Activated naive CD4-positive, alpha-beta T cell treated with anti-CD3 and anti-CD28 coated beads, Interleukin-2, amount 10 ng/mL, durations not matched to agents 7 days and 5 days (primary cell): ENCODE data around the gene UBA52.
"Not testable (repeated sequence)": the region's sequence is repeated elsewhere in the genome, so short reads cannot be mapped to it uniquely, and the experiment has no call there.

Experiments used
- CTCF ChIA-PET: fragments of 350-600 bp; sonication (Branson Sonifier 250); formaldehyde crosslinking; loops from one replicate; lab custom pipeline; 2021; ENCODE audit warnings: antibody characterized with exemption; lab: Charles Lee
- DNase-seq: peaks from one replicate; pipeline ENCODE4 v3.0.0-alpha.2; 2020
- H3K27ac Mint-ChIP-seq: one replicate; pipeline ENCODE4 v1.8.0; 2021; ENCODE audit warnings: mild to moderate bottlenecking, moderate library complexity, mixed read lengths
- H3K27me3 Mint-ChIP-seq: one replicate; pipeline ENCODE4 v1.8.0; 2021; ENCODE audit warnings: mild to moderate bottlenecking, mixed read lengths
- H3K36me3 Mint-ChIP-seq: one replicate; pipeline ENCODE4 v1.8.0; 2021; ENCODE audit warnings: mixed read lengths
- H3K4me1 Mint-ChIP-seq: one replicate; pipeline ENCODE4 v1.8.0; 2021; ENCODE audit warnings: mixed read lengths
- H3K4me3 Mint-ChIP-seq: one replicate; pipeline ENCODE4 v1.8.0; 2021; ENCODE audit warnings: mild to moderate bottlenecking, moderate library complexity, mixed read lengths
- H3K9me3 Mint-ChIP-seq: one replicate; pipeline ENCODE4 v1.8.0; 2021; ENCODE audit warnings: mixed read lengths

Gene UBA52

DNA sequence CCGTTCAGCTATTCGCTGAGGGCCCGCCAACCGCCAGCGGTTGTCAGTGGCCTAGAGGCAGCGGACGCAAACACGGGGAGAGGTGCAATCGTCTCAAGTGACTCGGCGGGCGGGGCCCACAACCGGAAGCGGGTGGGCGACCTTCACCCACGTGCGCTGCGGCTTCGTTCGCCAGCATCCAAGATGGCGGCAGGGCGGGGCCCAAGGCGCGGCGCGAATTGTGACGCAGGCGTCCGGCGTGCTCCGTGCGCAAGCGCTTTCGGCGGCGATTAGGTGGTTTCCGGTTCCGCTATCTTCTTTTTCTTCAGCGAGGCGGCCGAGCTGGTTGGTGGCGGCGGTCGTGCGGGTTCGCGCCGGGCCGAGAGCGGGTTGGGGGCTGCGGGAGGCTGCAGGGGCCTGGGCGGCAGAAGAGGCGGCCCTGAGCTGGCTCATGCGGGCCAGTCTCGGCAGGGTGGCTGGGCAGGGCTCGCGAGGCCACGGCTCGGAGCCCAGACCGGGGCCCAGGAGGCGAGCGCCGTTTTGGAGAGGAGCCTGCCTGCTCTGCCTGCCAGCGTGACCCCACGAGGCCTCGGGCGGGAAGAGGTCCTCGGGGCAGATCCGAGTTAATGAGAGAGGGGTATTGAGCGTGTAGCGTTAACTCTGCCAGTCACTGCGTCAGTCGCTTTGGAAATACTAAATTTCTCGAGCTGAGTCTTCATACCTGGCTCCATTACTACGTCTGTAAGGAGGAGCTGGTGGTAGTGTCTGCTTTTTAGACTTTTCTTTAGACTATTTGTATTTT is at the start of gene UBA52:
UBA52 (plus strand) TSS at position 294 of the 781 bp plus-strand sequence. CDS start 1,444 bp downstream, outside the sequence.
- CTCF ChIA-PET, result interaction anchor here (0.6 to 3.5 kb wide), 6 partner anchors 9 to 103 kb away, joined by 3 to 24 read pairs (median 8); partner anchors contain the start of genes ELL, FKBP8 and REX1BD
- H3K27ac Mint-ChIP-seq, result peak within 1 kb of the TSS; percentile 98
- peak; percentile 99 for DNase-seq

DNA sequence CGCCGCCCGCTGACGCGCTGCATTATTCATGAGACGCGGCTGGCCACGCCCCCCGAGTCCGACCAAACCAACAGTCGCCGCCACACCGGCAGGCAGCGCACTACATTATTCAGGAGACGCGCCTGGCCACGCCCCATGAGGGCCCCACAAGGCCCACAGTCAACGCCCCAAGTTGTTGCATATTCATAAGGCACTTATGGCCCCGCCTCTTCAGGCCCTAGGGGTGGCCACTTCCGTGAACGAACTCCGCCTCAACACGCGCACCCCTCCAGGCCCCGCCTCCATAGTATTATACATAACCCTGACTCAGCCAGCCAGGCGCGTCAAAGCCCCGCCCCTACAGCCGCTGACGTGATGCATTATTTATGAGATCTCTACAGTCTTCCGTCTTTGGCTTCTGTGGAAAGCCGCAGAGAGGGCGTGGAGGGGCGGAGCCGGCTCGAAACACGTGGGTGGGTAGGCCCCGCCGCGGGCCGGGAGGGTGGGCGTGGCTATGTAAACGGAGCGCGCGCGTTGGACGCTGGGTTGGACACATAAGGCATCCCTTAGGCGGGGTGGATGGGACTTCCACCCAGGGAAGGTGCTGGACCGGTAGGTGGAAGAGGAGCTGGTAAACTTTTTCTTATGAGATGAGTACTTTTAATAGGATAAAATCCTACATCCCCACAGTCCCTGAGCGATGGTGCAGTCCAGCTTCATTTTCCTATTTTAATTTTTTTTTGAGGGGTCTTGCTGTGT is 49.4 kb upstream of the UBA52 start:
- CTCF ChIA-PET, result interaction anchor here (1.1 to 5.0 kb wide), 9 partner anchors 16 to 66 kb away, joined by 3 to 32 read pairs (median 17); partner anchors contain the start of genes REX1BD and UBA52
- H3K36me3 Mint-ChIP-seq, result peaks cover 6% of the 10 kb centered on the region
- peak overlapping the region; percentile 89 for H3K27ac Mint-ChIP-seq
- H3K9me3 Mint-ChIP-seq, result no peaks in the 10 kb centered on the region
- H3K4me3 Mint-ChIP-seq, result peak overlapping the region; percentile 98
- DNase-seq, result peak; percentile 100
- H3K27me3 Mint-ChIP-seq, result no peaks in the 10 kb centered on the region
- H3K4me1 Mint-ChIP-seq, result peaks cover 26% of the 10 kb centered on the region

More for the DNA sequence above, at the start of gene UBA52:
- Mint-ChIP-seq H3K9me3 (no peaks in the 10 kb centered on the region), H3K4me1 (peaks cover 32% of the 10 kb centered on the region), H3K27me3 (no peaks in the 10 kb centered on the region), H3K36me3 (peaks cover 52% of the 10 kb centered on the region), H3K4me3 (peak within 1 kb of the TSS; percentile 81)

DNA sequence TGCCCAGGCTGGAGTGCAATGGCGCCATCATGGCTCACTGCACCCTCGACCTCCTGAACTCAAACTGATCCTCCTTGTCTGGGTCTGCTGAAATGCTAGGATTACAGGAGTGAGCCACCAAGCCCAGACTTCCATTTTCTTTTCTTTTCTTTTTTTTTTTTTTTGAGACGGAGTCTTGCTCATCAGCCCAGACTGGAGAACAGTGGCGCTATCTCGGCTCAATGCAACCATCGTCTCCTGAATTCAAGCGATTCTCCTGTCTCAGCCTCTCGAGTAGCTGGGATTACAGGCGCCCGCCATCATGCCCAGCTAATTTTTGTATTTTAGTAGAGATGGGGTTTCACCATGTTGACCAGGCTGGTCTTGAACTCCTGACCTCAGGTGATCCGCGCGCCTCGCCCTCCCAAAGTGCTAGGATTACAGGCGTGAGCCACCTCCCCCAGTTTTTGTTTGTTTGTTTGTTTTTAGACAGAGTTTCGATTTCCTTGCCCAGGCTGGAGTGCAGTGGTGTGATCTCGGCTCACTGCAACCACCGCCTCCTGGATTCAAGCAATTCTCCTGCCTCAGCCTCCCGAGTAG is 48.7 kb upstream of the UBA52 start:
- H3K27ac Mint-ChIP-seq, result peak overlapping the region; percentile 89
- H3K4me1 Mint-ChIP-seq, result peaks cover 26% of the 10 kb centered on the region
- H3K27me3 Mint-ChIP-seq, H3K36me3 Mint-ChIP-seq, H3K9me3 Mint-ChIP-seq, DNase-seq: not testable (repeated sequence)
- CTCF ChIA-PET, result interaction anchor here (1.1 to 4.4 kb wide), 6 partner anchors 16 to 65 kb away, joined by 3 to 20 read pairs (median 8); partner anchors contain the start of gene REX1BD
- H3K4me3 Mint-ChIP-seq, result peak overlapping the region; percentile 98

DNA sequence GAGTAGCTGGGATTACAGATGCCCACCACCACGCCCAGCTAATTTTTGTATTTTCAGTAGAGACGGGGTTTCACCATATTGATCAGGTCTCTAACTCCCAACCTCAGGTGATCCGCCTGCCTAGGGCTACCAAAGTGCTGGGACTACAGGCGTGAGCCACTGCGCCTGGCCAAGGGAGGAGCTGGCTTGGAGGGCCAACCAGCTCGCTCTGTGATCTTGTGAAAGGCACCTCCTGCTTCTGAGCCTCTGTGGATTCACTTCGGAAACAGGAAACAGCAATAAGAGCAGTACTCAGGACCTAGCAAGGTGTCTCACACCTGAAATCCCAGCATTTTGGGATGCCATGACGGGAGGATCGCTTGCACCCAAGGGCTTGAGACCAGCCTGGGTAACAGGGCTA is 47.8 kb upstream of the UBA52 start:
- CTCF ChIA-PET, result interaction anchor here (1.3 to 2.2 kb wide), 2 partner anchors 63 to 64 kb away, joined by 3 to 7 read pairs; partner anchors contain the start of gene REX1BD
- H3K27me3 Mint-ChIP-seq, result no peaks in the 10 kb centered on the region
- H3K4me3 Mint-ChIP-seq, result no peak overlapping the region
- H3K9me3 Mint-ChIP-seq, result no peaks in the 10 kb centered on the region
- peaks cover 6% of the 10 kb centered on the region for H3K36me3 Mint-ChIP-seq
- H3K4me1 Mint-ChIP-seq, result peaks cover 26% of the 10 kb centered on the region
- DNase-seq, result no peak
- peak overlapping the region; percentile 52 for H3K27ac Mint-ChIP-seq

DNA sequence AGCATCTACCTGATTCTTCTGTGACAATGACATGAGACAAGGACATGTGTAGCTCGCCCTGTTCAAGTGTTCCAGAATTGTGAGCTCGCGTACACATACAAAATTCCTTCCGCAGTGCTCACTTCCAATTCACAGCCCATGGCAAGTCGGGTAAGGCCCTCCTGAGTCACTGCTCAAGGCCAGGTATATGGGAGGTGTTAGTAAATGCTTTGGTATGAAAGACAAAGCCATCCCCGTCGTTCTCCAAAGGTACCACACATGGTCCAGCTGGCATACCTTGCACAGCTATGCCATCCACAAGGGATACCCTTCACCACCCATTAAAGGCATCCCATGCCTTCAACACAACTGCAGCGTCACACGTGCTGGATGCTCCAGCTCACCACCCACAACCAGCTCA is 45.3 kb upstream of the UBA52 start:
- no peak overlapping the region for H3K27ac Mint-ChIP-seq
- peaks cover 2% of the 10 kb centered on the region for H3K36me3 Mint-ChIP-seq
- H3K9me3 Mint-ChIP-seq, result no peaks in the 10 kb centered on the region
- H3K4me3 Mint-ChIP-seq, result no peak overlapping the region
- no peaks in the 10 kb centered on the region for H3K27me3 Mint-ChIP-seq
- peaks cover 17% of the 10 kb centered on the region for H3K4me1 Mint-ChIP-seq
- no peak for DNase-seq
- CTCF ChIA-PET, result interaction anchor here (0.6 to 1.0 kb wide), 2 partner anchors 35 to 60 kb away, joined by 3 to 4 read pairs; no protein-coding TSS in a partner anchor

DNA sequence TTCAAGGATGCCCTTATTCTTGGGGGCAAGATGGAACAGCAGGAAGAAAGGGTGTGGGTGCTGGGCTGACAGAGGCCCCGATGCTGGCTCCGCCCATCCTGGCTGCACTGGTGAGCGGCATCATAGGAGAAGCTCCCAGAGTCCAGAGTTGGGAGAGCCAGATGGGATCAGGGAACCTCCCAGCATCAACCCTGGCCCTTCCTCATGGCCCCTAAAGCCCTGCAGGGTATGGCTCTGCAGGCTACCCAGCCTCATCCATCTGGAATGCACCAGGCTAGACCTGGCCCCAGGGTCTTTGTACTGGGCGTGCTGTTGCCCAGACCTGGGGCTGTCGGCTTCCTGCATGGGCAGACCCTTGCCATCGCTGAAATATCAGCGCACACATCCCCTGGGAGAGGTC is 41.9 kb upstream of the UBA52 start:
- no peak overlapping the region for H3K27ac Mint-ChIP-seq
- no peaks in the 10 kb centered on the region for H3K9me3 Mint-ChIP-seq
- peaks cover 10% of the 10 kb centered on the region for H3K36me3 Mint-ChIP-seq
- no peak overlapping the region for H3K4me3 Mint-ChIP-seq
- CTCF ChIA-PET, result no interaction called here
- H3K4me1 Mint-ChIP-seq, result peaks cover 3% of the 10 kb centered on the region
- no peak for DNase-seq
- no peaks in the 10 kb centered on the region for H3K27me3 Mint-ChIP-seq

DNA sequence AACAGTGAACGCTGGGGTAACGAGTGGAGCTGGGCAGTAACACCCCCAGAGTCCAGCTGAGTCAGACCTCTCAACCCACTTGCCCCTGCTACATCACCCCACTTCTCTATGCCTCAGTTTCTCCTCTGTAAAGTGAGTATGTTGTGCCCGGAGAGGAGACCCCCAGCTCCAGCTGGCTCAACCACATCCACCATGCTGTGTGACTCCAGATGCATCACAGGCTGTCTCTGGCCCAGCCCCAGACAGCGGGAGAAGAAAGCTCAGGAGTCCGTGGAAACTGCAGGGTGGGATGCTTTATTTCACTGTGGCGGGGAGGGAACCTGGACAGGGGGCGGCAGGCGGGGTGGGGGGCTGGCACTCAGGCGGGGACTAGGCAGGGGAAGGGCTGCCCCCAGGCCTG is 40.2 kb upstream of the UBA52 start:
- peaks cover 13% of the 10 kb centered on the region for H3K36me3 Mint-ChIP-seq
- H3K4me1 Mint-ChIP-seq, result peaks cover 3% of the 10 kb centered on the region
- no peak overlapping the region for H3K27ac Mint-ChIP-seq
- no peaks in the 10 kb centered on the region for H3K9me3 Mint-ChIP-seq
- DNase-seq, result no peak
- CTCF ChIA-PET, result interaction anchor here (1.0 to 1.3 kb wide), 2 partner anchors 11 to 12 kb away, joined by 3 to 4 read pairs; partner anchors contain the start of gene FKBP8
- no peaks in the 10 kb centered on the region for H3K27me3 Mint-ChIP-seq
- no peak overlapping the region for H3K4me3 Mint-ChIP-seq

DNA sequence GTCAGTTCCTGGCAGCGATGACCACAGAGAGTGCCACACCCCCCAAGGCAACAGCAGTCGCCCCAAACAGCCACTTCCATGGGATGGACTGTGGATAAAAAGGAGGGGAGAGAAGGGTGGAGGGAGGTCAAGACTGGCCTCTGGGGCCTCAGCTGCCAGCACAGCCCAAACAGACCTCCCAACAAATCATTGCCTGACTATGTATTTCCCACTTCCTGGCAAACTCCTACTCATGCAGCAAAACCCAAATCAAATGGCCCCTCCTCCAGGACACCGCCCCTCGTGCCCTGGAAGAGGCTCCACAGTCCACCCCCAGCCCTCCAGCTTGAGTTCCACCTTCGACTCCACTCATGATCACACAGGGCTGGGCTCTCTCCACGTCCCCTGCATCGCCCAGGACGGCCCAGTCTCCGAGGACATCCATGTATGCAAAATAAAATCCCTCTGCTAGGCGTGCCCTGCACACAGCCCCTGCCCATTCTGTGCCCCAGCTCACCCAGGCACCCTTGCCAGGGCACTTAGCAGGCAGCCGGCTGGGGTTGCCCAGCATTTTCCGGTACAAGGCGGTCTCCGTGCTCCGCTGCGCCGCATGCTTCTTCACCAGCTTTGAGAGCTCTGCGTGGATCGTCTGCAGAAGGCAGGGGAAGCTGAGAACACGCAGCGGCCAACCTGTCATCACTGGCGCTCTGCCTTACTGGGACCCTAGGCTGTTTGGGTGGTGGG is 39.3 kb upstream of the UBA52 start:
- Mint-ChIP-seq H3K27me3 (no peaks in the 10 kb centered on the region), H3K4me1 (peaks cover 3% of the 10 kb centered on the region), H3K9me3 (no peaks in the 10 kb centered on the region), H3K36me3 (peaks cover 18% of the 10 kb centered on the region), H3K4me3 (no peak overlapping the region), H3K27ac (no peak overlapping the region)
- DNase-seq, result no peak
- CTCF ChIA-PET, result interaction anchor here (0.5 to 1.0 kb wide), 3 partner anchors 12 to 352 kb away, joined by 3 to 5 read pairs (median 4); partner anchors contain the start of gene FKBP8

DNA sequence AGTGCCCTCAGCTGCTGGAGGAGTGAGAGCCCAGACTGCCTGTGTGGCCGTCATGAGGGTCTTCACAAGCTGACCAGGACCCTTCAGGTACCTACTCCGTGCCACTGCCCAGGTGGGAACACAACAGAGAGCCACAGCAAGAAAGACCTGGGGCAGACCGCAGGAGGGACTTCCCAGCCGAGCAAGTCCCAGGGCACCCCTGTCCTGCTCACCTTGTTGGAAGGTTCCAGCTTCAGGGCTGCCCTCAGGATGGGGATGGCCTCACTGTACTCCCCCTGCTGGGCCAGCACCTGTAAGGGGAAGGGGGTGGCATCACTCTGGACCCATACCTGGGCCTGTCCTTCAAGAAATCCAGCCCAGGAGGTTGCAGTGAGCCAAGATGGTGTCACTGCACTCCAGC is 38.6 kb upstream of the UBA52 start:
- CTCF ChIA-PET, result interaction anchor here (0.5 kb wide), 1 partner anchor 353 kb away, joined by 4 read pairs; no protein-coding TSS in a partner anchor
- peaks cover 3% of the 10 kb centered on the region for H3K4me1 Mint-ChIP-seq
- DNase-seq, result no peak
- H3K27me3 Mint-ChIP-seq, result no peaks in the 10 kb centered on the region
- no peaks in the 10 kb centered on the region for H3K9me3 Mint-ChIP-seq
- peaks cover 22% of the 10 kb centered on the region for H3K36me3 Mint-ChIP-seq
- H3K27ac Mint-ChIP-seq, result no peak overlapping the region
- H3K4me3 Mint-ChIP-seq, result no peak overlapping the region

DNA sequence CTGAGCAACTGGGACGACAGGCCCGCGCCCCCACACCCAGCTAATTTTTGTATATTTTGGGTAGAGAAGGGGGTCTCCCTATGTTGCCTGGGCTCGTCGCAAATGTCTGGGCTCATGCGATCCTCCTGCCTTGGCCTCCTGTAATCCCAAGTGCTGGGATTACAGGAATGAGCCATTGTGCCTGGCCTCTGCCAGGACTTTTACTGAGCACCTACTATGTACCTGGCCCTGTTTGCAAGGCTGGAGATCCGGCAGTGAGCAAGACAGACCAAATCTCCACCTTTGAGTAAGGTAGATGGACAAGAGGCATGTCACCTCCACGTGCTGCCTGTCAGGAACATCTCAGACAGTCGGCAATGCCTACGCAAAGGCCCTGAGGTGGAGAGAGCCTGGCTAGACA is 35.2 kb upstream of the UBA52 start:
- Mint-ChIP-seq H3K27me3 (no peaks in the 10 kb centered on the region), H3K4me1 (peaks cover 7% of the 10 kb centered on the region), H3K9me3 (no peaks in the 10 kb centered on the region), H3K27ac (no peak overlapping the region), H3K36me3 (peaks cover 31% of the 10 kb centered on the region), H3K4me3 (no peak overlapping the region)
- no peak for DNase-seq
- CTCF ChIA-PET, result no interaction called here

DNA sequence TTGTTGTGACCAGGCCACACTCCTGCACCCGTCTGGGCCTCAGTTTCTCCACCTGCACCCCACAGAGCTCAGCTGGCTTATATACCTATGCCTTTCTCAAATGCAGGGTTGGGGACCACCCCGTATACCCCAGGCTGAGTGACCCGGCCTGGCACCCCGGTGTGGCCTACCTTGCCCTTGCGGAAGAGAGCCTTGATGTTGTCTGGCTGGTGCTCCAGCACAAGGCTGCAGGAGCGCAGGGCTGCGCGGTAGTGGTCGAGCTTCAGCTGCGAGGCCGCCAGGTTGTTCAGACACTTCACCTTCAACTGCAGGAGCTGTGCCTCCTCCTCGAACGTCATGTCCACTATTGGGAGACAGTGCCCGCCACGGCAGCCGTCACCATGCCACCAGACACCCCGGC is 34.2 kb upstream of the UBA52 start:
- Mint-ChIP-seq H3K4me1 (peaks cover 15% of the 10 kb centered on the region), H3K36me3 (peaks cover 30% of the 10 kb centered on the region), H3K27me3 (no peaks in the 10 kb centered on the region), H3K9me3 (no peaks in the 10 kb centered on the region), H3K27ac (no peak overlapping the region), H3K4me3 (no peak overlapping the region)
- CTCF ChIA-PET, result no interaction called here
- no peak for DNase-seq

DNA sequence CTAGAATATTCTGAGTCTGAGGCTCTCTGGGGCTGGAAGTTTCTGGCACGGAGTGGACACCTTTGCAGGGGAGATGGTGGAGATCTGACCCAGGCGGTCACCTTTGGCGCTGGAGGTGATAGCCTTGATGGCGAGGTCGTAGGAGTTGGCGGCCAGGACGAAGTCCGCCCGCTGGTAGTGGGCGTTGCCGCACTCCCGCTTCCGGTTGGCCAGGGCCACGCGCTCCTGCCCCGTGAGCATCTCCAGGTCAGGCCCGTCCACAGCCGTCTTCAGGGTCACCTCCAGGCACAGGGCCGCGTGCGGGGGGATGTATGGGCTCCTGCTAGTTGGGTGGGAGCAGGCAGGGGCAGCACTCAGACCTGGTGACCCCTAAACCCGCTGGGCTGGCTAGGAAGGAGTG is 33.5 kb upstream of the UBA52 start:
- no peak for DNase-seq
- Mint-ChIP-seq H3K4me3 (no peak overlapping the region), H3K36me3 (peaks cover 27% of the 10 kb centered on the region), H3K27ac (no peak overlapping the region), H3K27me3 (no peaks in the 10 kb centered on the region), H3K4me1 (peaks cover 18% of the 10 kb centered on the region), H3K9me3 (no peaks in the 10 kb centered on the region)
- CTCF ChIA-PET, result no interaction called here

DNA sequence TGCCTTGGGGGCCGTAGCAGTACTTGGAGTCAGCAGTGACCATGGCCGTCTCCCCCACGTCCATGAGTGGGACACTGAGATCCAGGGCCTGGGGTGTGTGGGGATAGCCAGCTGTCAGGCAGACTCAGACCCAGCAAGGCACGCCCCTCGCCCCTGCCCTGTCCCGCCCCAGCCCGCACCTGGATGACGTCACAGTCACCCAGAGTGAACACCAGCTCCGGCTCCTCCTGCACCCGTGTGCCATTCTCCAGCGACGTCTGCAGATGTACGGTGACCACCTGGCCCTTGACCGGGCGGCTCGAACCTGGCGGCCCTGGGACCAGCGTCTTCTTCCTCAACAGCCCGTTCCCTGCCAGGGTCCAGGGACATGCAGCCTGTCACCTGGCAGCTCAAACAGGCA is 32.3 kb upstream of the UBA52 start:
- no peak for DNase-seq
- peaks cover 25% of the 10 kb centered on the region for H3K36me3 Mint-ChIP-seq
- peaks cover 24% of the 10 kb centered on the region for H3K4me1 Mint-ChIP-seq
- H3K27ac Mint-ChIP-seq, result no peak overlapping the region
- CTCF ChIA-PET, result no interaction called here
- no peaks in the 10 kb centered on the region for H3K9me3 Mint-ChIP-seq
- no peaks in the 10 kb centered on the region for H3K27me3 Mint-ChIP-seq
- H3K4me3 Mint-ChIP-seq, result no peak overlapping the region
